NT2/D1 (cell line): ENCODE measurements around the gene AARS2.

Source experiments
- SUZ12 ChIP-seq: IDR thresholded peaks from 2 replicates; pipeline ENCODE4 v1.6.1; 2011; ENCODE audit not compliant: insufficient read length, insufficient read depth; ENCODE audit errors: extremely low read depth
- ZNF274 ChIP-seq: IDR thresholded peaks from 2 replicates; pipeline ENCODE4 v1.6.1; 2011; ENCODE audit warnings: mild to moderate bottlenecking, low read depth, low read length

- TF ChIP-seq ZNF274 (no peak), SUZ12 (no peak)
These were observed 37.1 kb downstream of the AARS2 start for GRCh38 chr6:44275749-44276648.
